Neural crest cell (in vitro differentiated cells): ENCODE results near the gene COMMD7. TPM values are rescaled to one million over a fixed set of nuclear protein-coding genes. Genes with fewer than 3 reads are reported as not detected.
A peak's percentile ranks its signal among the peaks of the same experiment; 100 is the strongest.

ENCODE experiments used
- DNase-seq: peaks from one replicate; pipeline ENCODE4 v3.0.0; 2021; ENCODE audit warnings: low read depth, mixed read lengths, low spot score
- H3K27ac Mint-ChIP-seq: one replicate; pipeline ENCODE4 v1.8.0; 2021; ENCODE audit warnings: mild to moderate bottlenecking, mixed read lengths; ENCODE audit not compliant: unreplicated experiment
- H3K27me3 Mint-ChIP-seq: 2 replicates; pipeline ENCODE4 v1.8.0; 2021; ENCODE audit warnings: low read depth, mild to moderate bottlenecking, mixed read lengths
- H3K36me3 Mint-ChIP-seq: 2 replicates; pipeline ENCODE4 v1.8.0; 2021; ENCODE audit warnings: low read depth, mild to moderate bottlenecking, mixed read lengths
- H3K4me1 Mint-ChIP-seq: 2 replicates; pipeline ENCODE4 v1.8.0; 2021; ENCODE audit warnings: mixed read lengths
- H3K4me3 Mint-ChIP-seq: one replicate; pipeline ENCODE4 v1.8.0; 2021; ENCODE audit warnings: mild to moderate bottlenecking, mixed read lengths
- H3K9me3 Mint-ChIP-seq: 2 replicates; pipeline ENCODE4 v1.8.0; 2021; ENCODE audit warnings: mixed read lengths
- long read RNA-seq: library from polyadenylated mRNA; unstranded; transcript quantifications from one replicate; pipeline ENCODE4 v2.0.0, GENCODE V29; 2020
- total RNA-seq: library from RNA; stranded (reverse); gene quantifications from 2 replicates; pipeline ENCODE4 v1.2.1, GENCODE V29; 2021
- TF ChIP-seq, protein P1 (sequence below): fragments of 200-600 bp; sonication (generic); conservative IDR thresholded peaks from 2 replicates; pipeline ENCODE4 v1.5.0; 2021; ENCODE audit warnings: antibody characterized with exemption, mild to moderate bottlenecking

Gene COMMD7
- total RNA-seq, result 60.4 and 65.3 TPM in 2 replicates
- long read RNA-seq, transcript COMMD7-201 (9 exons, 1,900 nt), result major isoform, 26 of 33 reads
- long read RNA-seq, partial matches to known transcripts, result 2 of 33 reads
- long read RNA-seq, other reads (novel, unspliced or antisense), result 3 of 33 reads

DNA sequence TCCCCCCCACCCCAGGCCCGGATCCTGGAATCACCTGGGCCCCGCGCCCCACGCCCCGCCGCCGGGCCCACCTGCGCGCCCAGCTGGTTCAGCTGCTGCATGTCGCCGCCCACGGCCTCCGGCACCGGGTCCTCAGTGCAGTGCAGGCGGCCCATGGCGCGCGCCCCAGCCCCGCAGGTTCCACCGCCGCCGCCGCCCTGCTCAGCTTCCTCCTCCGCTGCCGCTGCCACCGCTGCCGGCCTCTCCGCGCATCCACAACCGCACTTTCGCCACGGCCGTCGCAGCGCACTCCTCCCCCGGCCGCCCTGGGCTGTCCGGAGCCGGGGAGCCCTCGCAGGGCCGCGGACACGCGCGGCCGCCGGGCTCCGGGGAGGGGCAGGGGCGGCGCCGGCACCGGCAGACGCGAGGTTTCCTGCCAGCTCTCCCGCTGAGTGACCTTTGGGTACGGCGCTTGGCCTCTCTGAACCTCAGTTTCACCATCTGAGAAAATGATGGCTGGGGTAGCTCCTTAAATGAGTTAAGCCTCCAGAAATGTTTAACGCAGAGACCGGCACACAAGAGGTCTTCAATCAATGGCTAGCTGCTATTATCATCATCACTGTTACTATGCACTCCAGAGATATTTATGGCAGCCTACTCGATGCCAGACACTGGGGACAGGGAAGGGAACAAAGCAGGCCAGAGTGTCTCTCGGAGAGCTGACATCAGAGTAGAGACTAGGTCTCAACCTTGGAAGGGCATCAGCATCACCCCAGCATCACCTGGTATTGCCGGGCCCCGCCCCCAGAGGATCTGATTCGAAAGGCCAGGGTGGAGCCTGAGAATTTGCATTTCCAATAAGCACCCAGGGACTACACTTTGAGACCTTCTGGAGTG is at the start of gene COMMD7:
Gene COMMD7 (minus strand): TSS at position 231 of the 876 bp plus-strand sequence. CDS start 76 bp downstream, at position 155.
- TF ChIP-seq, protein P1, sequence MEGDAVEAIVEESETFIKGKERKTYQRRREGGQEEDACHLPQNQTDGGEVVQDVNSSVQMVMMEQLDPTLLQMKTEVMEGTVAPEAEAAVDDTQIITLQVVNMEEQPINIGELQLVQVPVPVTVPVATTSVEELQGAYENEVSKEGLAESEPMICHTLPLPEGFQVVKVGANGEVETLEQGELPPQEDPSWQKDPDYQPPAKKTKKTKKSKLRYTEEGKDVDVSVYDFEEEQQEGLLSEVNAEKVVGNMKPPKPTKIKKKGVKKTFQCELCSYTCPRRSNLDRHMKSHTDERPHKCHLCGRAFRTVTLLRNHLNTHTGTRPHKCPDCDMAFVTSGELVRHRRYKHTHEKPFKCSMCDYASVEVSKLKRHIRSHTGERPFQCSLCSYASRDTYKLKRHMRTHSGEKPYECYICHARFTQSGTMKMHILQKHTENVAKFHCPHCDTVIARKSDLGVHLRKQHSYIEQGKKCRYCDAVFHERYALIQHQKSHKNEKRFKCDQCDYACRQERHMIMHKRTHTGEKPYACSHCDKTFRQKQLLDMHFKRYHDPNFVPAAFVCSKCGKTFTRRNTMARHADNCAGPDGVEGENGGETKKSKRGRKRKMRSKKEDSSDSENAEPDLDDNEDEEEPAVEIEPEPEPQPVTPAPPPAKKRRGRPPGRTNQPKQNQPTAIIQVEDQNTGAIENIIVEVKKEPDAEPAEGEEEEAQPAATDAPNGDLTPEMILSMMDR, result no peak
- no peaks in the 10 kb centered on the region for H3K27me3 Mint-ChIP-seq
- no peaks in the 10 kb centered on the region for H3K36me3 Mint-ChIP-seq
- no peaks in the 10 kb centered on the region for H3K9me3 Mint-ChIP-seq
- H3K4me1 Mint-ChIP-seq, result peaks cover 33% of the 10 kb centered on the region
- peak within 1 kb of the TSS; percentile 99 for H3K4me3 Mint-ChIP-seq
- DNase-seq, result peak; percentile 65
- H3K27ac Mint-ChIP-seq, result peak within 1 kb of the TSS; percentile 91

GRCh38 chr20:32792731-32793458 is 49.6 kb upstream of the COMMD7 start:
- Mint-ChIP-seq H3K4me3 (peak overlapping the region; percentile 12), H3K27me3 (no peaks in the 10 kb centered on the region), H3K36me3 (peaks cover 11% of the 10 kb centered on the region), H3K4me1 (peaks cover 39% of the 10 kb centered on the region), H3K27ac (no peak overlapping the region), H3K9me3 (no peaks in the 10 kb centered on the region)
- TF ChIP-seq, protein P1, result peak; percentile 39
- no peak for DNase-seq

- Mint-ChIP-seq H3K27me3 (no peaks in the 10 kb centered on the region), H3K9me3 (no peaks in the 10 kb centered on the region), H3K4me3 (peak overlapping the region; percentile 32), H3K36me3 (peaks cover 13% of the 10 kb centered on the region), H3K27ac (peak overlapping the region; percentile 30), H3K4me1 (peaks cover 39% of the 10 kb centered on the region)
- peak; percentile 52 for DNase-seq
- TF ChIP-seq, protein P1, result no peak
Measured at GRCh38 chr20:32792316-32792715, 49.0 kb upstream of the COMMD7 start.

GRCh38 chr20:32790751-32791057 is 47.4 kb upstream of the COMMD7 start:
- H3K27me3 Mint-ChIP-seq, result no peaks in the 10 kb centered on the region

More at GRCh38 chr20:32790751-32791057, 47.4 kb upstream of the COMMD7 start:
- H3K27ac Mint-ChIP-seq, result no peak overlapping the region
- peaks cover 39% of the 10 kb centered on the region for H3K4me1 Mint-ChIP-seq
- DNase-seq, result no peak
- no peak overlapping the region for H3K4me3 Mint-ChIP-seq
- H3K36me3 Mint-ChIP-seq, result peaks cover 18% of the 10 kb centered on the region
- no peaks in the 10 kb centered on the region for H3K9me3 Mint-ChIP-seq
- TF ChIP-seq, protein P1, result no peak
